HL-60/S4 treated with retinoic acid at 250 ng/mL for 4 days and 3 days (cell line): Measurements from ENCODE around the gene METTL13.

Experiments used
- in situ Hi-C: fragments of 300-500 bp; cut with MboI; formaldehyde crosslinking; loops from 2 replicates; pipeline ENCODE4 v1.7.0; 2022; ENCODE audit warnings: low sequenced_read_pairs

The METTL13 gene

DNA sequence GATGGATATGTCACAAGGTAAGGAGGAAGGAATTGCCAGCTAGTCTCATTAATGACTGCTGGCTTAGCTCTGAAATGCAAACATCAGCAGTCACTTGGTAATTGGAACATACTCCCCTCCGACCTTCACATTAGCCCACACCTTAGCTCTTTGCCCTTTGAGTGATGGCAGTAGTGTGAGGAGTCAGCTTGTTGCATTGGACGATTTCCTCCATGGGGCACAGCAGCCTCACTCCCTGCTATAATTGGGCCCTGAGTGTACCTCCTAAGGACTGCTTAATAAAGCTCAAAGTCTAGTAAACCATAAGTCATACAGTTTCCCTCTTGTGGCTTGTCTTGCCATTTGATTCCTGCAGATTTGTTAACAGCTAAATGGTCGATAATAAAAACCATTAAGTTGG is 19.4 kb downstream of the METTL13 start:
- in situ Hi-C loops = no loop called here

GRCh38 chr1:171801487-171801891 is 20.0 kb downstream of the METTL13 start:
- in situ Hi-C loops = no loop called here

GRCh38 chr1:171802207-171802606 is 20.7 kb downstream of the METTL13 start:
- in situ Hi-C loops = no loop called here

GRCh38 chr1:171803045-171803444 is 21.6 kb downstream of the METTL13 start:
- in situ Hi-C loops = no loop called here

- in situ Hi-C loops = no loop called here
Measured at GRCh38 chr1:171803461-171804022, 22.1 kb downstream of the METTL13 start.

DNA sequence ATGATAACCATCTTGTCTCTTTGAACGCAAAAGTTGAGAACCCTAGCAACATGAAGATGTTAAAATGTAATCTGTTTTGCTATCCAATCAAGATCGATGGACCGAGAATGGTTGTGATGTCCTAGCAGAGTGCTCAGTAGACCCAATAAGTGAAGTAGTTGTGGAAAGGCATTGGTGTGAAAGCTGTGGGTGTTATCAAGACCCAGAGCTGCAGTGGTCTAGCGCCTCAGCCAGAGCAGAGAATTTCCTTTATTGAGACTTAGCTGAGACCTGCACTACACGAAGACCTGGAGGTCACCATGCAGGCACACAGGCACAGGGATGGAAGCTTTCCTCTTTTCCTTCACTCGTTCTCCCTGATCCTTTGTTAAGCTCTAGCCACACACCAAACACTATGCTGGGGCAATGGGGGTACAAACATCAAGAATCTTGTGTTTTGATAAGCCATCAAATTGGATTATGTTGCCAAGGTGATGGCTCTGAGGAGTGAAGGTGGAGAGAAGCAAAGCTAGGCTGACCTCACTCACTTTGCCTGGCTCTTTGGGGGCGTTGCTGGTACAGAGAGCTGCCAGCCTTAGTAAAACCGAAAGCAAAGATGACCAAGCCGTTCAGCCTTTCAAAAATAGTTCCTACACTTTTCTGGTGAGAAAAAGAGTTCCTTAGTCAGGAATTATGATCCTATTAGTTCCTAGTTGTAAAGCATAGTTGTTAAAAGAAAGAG is 24.1 kb downstream of the METTL13 start:
- in situ Hi-C loops = no loop called here

DNA sequence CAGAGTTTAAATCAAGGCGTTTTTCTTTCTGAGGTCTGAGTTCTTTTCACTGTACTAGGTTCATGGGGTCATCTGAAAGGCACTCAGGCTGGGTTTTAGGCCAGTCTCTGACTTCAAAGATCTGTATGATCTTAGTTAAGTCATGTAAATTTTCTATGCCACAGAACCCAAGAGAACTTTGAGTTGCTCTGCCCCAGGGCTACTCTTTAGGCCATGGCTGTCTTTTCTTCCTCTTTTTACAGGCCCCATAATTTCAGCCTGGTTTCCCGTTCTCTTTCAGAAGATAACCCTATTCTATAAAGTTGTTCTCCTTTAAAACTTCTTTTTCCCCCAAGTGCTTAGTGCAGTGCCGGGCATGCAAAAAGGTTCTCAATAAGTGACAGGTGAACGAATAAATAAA is 26.1 kb downstream of the METTL13 start:
- in situ Hi-C loops = no loop called here

- in situ Hi-C loops = no loop called here
Measured at GRCh38 chr1:171809834-171810233, 28.4 kb downstream of the METTL13 start.

GRCh38 chr1:171811672-171812071 is 30.2 kb downstream of the METTL13 start:
- in situ Hi-C loops = no loop called here

DNA sequence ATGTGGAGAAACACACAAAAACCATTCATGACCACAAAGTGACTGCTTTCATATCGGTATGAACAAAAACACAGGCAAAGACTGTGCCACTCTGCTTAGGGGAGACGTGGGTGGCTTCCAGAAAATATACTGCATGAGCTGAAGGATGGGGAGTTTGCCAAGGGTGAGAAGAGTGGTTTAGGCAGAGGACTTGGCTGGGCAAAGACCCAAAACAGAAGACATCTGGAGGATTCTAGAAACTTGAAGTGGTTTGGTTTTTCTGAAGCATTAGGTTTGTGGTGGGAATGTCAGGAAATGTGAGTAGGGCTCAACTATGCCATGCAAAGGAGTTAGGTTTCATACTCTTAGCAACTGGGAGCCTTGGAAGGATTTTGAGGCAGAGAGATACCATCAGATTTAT is 33.2 kb downstream of the METTL13 start:
- in situ Hi-C loops = no loop called here

DNA sequence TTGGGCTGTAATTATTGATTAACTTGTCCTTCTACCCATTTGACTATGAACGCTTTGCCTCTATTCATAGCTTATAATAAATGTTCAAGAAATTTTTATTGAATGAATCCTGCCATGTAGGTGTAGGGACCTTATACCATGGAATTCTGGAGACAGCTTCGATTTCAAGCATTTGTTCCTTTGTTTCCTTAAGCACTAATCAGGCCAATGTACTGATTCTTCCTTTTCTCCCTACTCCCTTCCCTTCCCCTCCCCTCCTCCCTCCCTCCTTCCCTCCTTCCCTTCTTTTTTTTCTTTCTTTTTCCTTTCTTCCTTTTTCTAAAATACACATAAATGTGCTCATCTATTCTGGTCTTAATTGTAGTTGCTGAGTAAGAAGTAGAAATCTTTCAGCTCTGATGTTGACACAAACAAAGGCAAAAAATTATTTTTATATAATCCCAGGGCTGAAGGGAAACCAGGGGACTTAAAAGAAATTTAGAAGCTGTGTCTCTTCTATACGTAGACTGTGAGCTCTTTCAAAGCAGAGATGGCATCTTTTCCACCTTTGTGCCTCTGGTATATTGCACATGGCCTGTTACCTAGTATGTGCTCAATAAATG is 34.9 kb downstream of the METTL13 start:
- in situ Hi-C loops = no loop called here

GRCh38 chr1:171817511-171818265 is 36.2 kb downstream of the METTL13 start:
- in situ Hi-C loops = no loop called here

GRCh38 chr1:171819946-171820345 is 38.5 kb downstream of the METTL13 start:
- in situ Hi-C loops = no loop called here

GRCh38 chr1:171826973-171827372 is 45.5 kb downstream of the METTL13 start:
- in situ Hi-C loops = no loop called here

- in situ Hi-C loops = no loop called here
Measured at GRCh38 chr1:171828794-171829193, 47.3 kb downstream of the METTL13 start.

- in situ Hi-C loops = no loop called here
Measured at GRCh38 chr1:171833091-171833825, 51.8 kb downstream of the METTL13 start.

GRCh38 chr1:171834821-171835220 is 53.4 kb downstream of the METTL13 start:
- in situ Hi-C loops = no loop called here

DNA sequence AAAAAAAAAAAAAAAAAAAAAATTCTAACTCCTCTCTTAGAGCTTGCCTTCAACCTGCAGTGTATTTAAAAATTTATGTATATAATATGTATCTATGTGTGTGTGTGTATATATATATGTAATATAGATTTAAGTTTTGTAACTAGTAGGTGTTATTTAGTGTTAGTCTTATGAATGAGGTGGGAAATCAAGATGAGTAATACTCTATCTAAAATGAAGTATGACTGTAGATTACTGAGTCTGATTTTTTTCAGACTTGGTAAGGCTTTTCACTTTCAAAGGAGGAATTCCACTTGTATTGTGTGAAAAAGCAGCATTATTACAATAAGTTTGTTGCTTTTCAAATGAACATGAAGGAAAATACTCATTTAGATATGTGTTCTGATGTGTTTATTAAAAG is 54.4 kb downstream of the METTL13 start:
- in situ Hi-C loops = no loop called here

DNA sequence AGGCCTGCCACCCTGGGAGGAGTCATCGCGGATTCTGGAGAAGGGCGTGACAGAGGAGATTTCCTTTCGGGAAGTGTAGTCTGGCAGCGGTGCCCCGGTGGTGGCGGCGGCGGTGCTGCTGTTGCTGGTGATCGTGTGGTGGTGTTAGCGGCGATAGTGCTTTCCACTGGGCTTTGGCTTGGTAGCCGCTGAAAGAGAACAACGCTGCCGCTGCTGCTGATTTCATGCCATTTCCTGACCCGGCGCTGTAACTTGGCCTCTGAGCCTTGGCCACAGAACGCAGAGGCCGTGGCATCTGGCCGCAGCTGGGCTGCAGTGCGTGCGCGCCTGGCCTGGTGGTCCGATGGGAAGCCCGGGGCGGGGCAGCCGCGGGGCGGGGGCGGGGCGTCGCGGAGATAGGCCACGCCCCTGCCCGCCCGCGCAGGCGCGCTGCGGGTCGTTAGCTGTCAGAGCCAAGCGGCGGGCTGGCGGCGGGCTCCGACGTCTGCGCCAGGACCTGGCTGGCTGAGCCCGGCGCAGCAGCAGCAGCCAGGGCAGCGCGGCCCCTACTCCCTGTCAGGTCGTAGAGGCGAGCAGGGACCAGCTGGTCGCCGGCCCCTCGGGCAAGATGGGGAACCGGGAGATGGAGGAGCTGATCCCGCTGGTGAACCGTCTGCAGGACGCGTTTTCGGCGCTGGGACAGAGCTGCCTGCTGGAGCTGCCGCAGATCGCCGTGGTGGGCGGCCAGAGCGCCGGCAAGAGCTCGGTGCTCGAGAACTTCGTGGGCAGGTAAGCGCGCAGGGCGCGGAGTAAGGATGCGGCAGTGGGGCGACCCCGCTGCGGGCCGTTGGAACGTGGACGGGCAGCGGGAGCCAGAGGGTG is 59.8 kb downstream of the METTL13 start, which contains the start of gene DNM3:
Gene DNM3, plus strand, starts transcription at position 449 of the 861 bp plus-strand sequence. Its CDS starts 159 bp downstream, at position 608.
- in situ Hi-C loops = no loop called here
